ENCODE results near the gene WASHC4. TPM values are rescaled to one million over a fixed set of nuclear protein-coding genes. Genes with fewer than 3 reads are reported as not detected.

WASHC4 gene
- total RNA-seq, 2 experiments from 2014 or later, result 23.7 to 26.0 TPM

GRCh38 chr12:105100998-105101397, 6.5 kb upstream of the WASHC4 start:
- CTCF ChIA-PET, result interaction anchor here (1.6 kb wide), 1 partner anchor 719 kb away, joined by 3 read pairs; no protein-coding TSS in a partner anchor
- no peak overlapping the region for H3K27ac Mint-ChIP-seq
- DNase-seq, result no peak
- no peak overlapping the region for H3K4me3 Mint-ChIP-seq
- peaks cover 8% of the 10 kb centered on the region for H3K9me3 Mint-ChIP-seq
- peaks cover 7% of the 10 kb centered on the region for H3K27me3 Mint-ChIP-seq (ENCODE audit: low read depth)
- H3K36me3 Mint-ChIP-seq (ENCODE audit: low read depth), result peaks cover 3% of the 10 kb centered on the region
- intact Hi-C loops (cut with micrococcal nuclease), result no loop called here
- no peaks in the 10 kb centered on the region for H3K4me1 Mint-ChIP-seq (ENCODE audit: low read depth)

- H3K27me3 Mint-ChIP-seq (ENCODE audit: low read depth), result peaks cover 14% of the 10 kb centered on the region
- no peak overlapping the region for H3K27ac Mint-ChIP-seq
- CTCF ChIA-PET, result no interaction called here
- H3K4me1 Mint-ChIP-seq (ENCODE audit: low read depth), result peaks cover 8% of the 10 kb centered on the region
- H3K9me3 Mint-ChIP-seq, result peaks cover 3% of the 10 kb centered on the region
- DNase-seq, result no peak
- no peak overlapping the region for H3K4me3 Mint-ChIP-seq
- intact Hi-C loops (cut with micrococcal nuclease), result no loop called here
- no peaks in the 10 kb centered on the region for H3K36me3 Mint-ChIP-seq (ENCODE audit: low read depth)
Observed at GRCh38 chr12:105102673-105103072, 4.9 kb upstream of the WASHC4 start.

GRCh38 chr12:105104762-105105161, 2.8 kb upstream of the WASHC4 start:
- peaks cover 17% of the 10 kb centered on the region for H3K4me1 Mint-ChIP-seq (ENCODE audit: low read depth)

GRCh38 chr12:105106621-105107020, 910 bp upstream of the WASHC4 start:
- CTCF ChIA-PET, result no interaction called here
- Mint-ChIP-seq H3K27ac (no peak overlapping the region), H3K4me3 (peak overlapping the region; percentile 90), H3K36me3 (ENCODE audit: low read depth) (no peaks in the 10 kb centered on the region), H3K9me3 (peaks cover 3% of the 10 kb centered on the region), H3K27me3 (ENCODE audit: low read depth) (peaks cover 14% of the 10 kb centered on the region), H3K4me1 (ENCODE audit: low read depth) (peaks cover 28% of the 10 kb centered on the region)
- intact Hi-C loops (cut with micrococcal nuclease), result loop anchor here (1.0 to 5.0 kb wide), 11 partner anchors 22 to 1986 kb away; partner anchors contain the start of genes ALDH1L2, APPL2, CRY1 and NT5DC3
- no peak for DNase-seq

More at GRCh38 chr12:105104762-105105161, 2.8 kb upstream of the WASHC4 start:
- no peak for DNase-seq
- Mint-ChIP-seq H3K27me3 (ENCODE audit: low read depth) (peaks cover 14% of the 10 kb centered on the region), H3K36me3 (ENCODE audit: low read depth) (no peaks in the 10 kb centered on the region), H3K4me3 (no peak overlapping the region), H3K27ac (no peak overlapping the region), H3K9me3 (peaks cover 3% of the 10 kb centered on the region)
- intact Hi-C loops (cut with micrococcal nuclease), result loop anchor here (5.0 kb wide), 4 partner anchors 607 to 1262 kb away; partner anchors contain the start of genes NT5DC3, TCP11L2 and TDG
- CTCF ChIA-PET, result interaction anchor here (1.0 kb wide), 1 partner anchor 28 kb away, joined by 7 read pairs; no protein-coding TSS in a partner anchor

- DNase-seq, result no peak
- intact Hi-C loops (cut with micrococcal nuclease), result loop anchor here (1.0 to 5.0 kb wide), 11 partner anchors 23 to 1986 kb away; partner anchors contain the start of genes ALDH1L2, APPL2, CRY1 and NT5DC3
- Mint-ChIP-seq H3K4me3 (peak overlapping the region; percentile 90), H3K27ac (peak overlapping the region; percentile 91), H3K36me3 (ENCODE audit: low read depth) (peaks cover 3% of the 10 kb centered on the region), H3K9me3 (peaks cover 3% of the 10 kb centered on the region), H3K4me1 (ENCODE audit: low read depth) (peaks cover 31% of the 10 kb centered on the region), H3K27me3 (ENCODE audit: low read depth) (peaks cover 14% of the 10 kb centered on the region)
- CTCF ChIA-PET, result no interaction called here
Observed at GRCh38 chr12:105107171-105107493, 399 bp upstream of the WASHC4 start.

- Mint-ChIP-seq H3K27me3 (ENCODE audit: low read depth) (peaks cover 9% of the 10 kb centered on the region), H3K36me3 (ENCODE audit: low read depth) (peaks cover 10% of the 10 kb centered on the region), H3K4me1 (ENCODE audit: low read depth) (peaks cover 38% of the 10 kb centered on the region), H3K4me3 (peak overlapping the region; percentile 90), H3K27ac (no peak overlapping the region), H3K9me3 (peaks cover 3% of the 10 kb centered on the region)
- CTCF ChIA-PET, result no interaction called here
- intact Hi-C loops (cut with micrococcal nuclease), result loop anchor here (2.0 to 5.0 kb wide), 6 partner anchors 221 to 1267 kb away; partner anchors contain the start of genes C12orf75, NFYB, NT5DC3 and TCP11L2
- DNase-seq, result no peak
Observed at GRCh38 chr12:105109465-105110212, 2.1 kb downstream of the WASHC4 start.

GRCh38 chr12:105110851-105111250, 3.3 kb downstream of the WASHC4 start:
- no peak for DNase-seq
- Mint-ChIP-seq H3K27me3 (ENCODE audit: low read depth) (peaks cover 7% of the 10 kb centered on the region), H3K27ac (no peak overlapping the region), H3K9me3 (no peaks in the 10 kb centered on the region), H3K4me3 (no peak overlapping the region), H3K4me1 (ENCODE audit: low read depth) (peaks cover 38% of the 10 kb centered on the region), H3K36me3 (ENCODE audit: low read depth) (peaks cover 15% of the 10 kb centered on the region)
- intact Hi-C loops (cut with micrococcal nuclease), result no loop called here
- CTCF ChIA-PET, result no interaction called here

- Mint-ChIP-seq H3K27ac (no peak overlapping the region), H3K4me1 (ENCODE audit: low read depth) (peaks cover 31% of the 10 kb centered on the region), H3K4me3 (no peak overlapping the region), H3K36me3 (ENCODE audit: low read depth) (peaks cover 23% of the 10 kb centered on the region), H3K9me3 (no peaks in the 10 kb centered on the region), H3K27me3 (ENCODE audit: low read depth) (no peaks in the 10 kb centered on the region)
- CTCF ChIA-PET, result no interaction called here
- DNase-seq, result no peak
- intact Hi-C loops (cut with micrococcal nuclease), result no loop called here
Observed at GRCh38 chr12:105113094-105113493, 5.6 kb downstream of the WASHC4 start.

GRCh38 chr12:105116969-105117368, 9.4 kb downstream of the WASHC4 start:
- no peaks in the 10 kb centered on the region for H3K9me3 Mint-ChIP-seq
- H3K4me3 Mint-ChIP-seq, result no peak overlapping the region
- DNase-seq, result no peak
- CTCF ChIA-PET, result no interaction called here
- peaks cover 9% of the 10 kb centered on the region for H3K4me1 Mint-ChIP-seq (ENCODE audit: low read depth)
- H3K36me3 Mint-ChIP-seq (ENCODE audit: low read depth), result peaks cover 28% of the 10 kb centered on the region
- intact Hi-C loops (cut with micrococcal nuclease), result no loop called here
- no peaks in the 10 kb centered on the region for H3K27me3 Mint-ChIP-seq (ENCODE audit: low read depth)
- no peak overlapping the region for H3K27ac Mint-ChIP-seq

GRCh38 chr12:105120551-105120950, 13.0 kb downstream of the WASHC4 start:
- Mint-ChIP-seq H3K27me3 (ENCODE audit: low read depth) (no peaks in the 10 kb centered on the region), H3K36me3 (ENCODE audit: low read depth) (peaks cover 25% of the 10 kb centered on the region), H3K9me3 (no peaks in the 10 kb centered on the region), H3K27ac (no peak overlapping the region), H3K4me3 (no peak overlapping the region), H3K4me1 (ENCODE audit: low read depth) (peaks cover 5% of the 10 kb centered on the region)
- no peak for DNase-seq
- intact Hi-C loops (cut with micrococcal nuclease), result no loop called here
- CTCF ChIA-PET, result no interaction called here

- H3K36me3 Mint-ChIP-seq (ENCODE audit: low read depth), result peaks cover 25% of the 10 kb centered on the region
- no peaks in the 10 kb centered on the region for H3K27me3 Mint-ChIP-seq (ENCODE audit: low read depth)
- DNase-seq, result no peak
- no peak overlapping the region for H3K4me3 Mint-ChIP-seq
- H3K27ac Mint-ChIP-seq, result no peak overlapping the region
- CTCF ChIA-PET, result interaction anchor here (0.6 kb wide), 1 partner anchor 200 kb away, joined by 3 read pairs; no protein-coding TSS in a partner anchor
- intact Hi-C loops (cut with micrococcal nuclease), result no loop called here
- no peaks in the 10 kb centered on the region for H3K9me3 Mint-ChIP-seq
- peaks cover 9% of the 10 kb centered on the region for H3K4me1 Mint-ChIP-seq (ENCODE audit: low read depth)
Observed at GRCh38 chr12:105138248-105138647, 30.7 kb downstream of the WASHC4 start.

GRCh38 chr12:105141320-105141922, 33.9 kb downstream of the WASHC4 start:
- Mint-ChIP-seq H3K4me3 (no peak overlapping the region), H3K36me3 (ENCODE audit: low read depth) (peaks cover 22% of the 10 kb centered on the region), H3K9me3 (no peaks in the 10 kb centered on the region), H3K27ac (no peak overlapping the region), H3K4me1 (ENCODE audit: low read depth) (peaks cover 3% of the 10 kb centered on the region), H3K27me3 (ENCODE audit: low read depth) (no peaks in the 10 kb centered on the region)
- intact Hi-C loops (cut with micrococcal nuclease), result no loop called here
- CTCF ChIA-PET, result interaction anchor here (0.7 kb wide), 1 partner anchor 241 kb away, joined by 3 read pairs; no protein-coding TSS in a partner anchor
- no peak for DNase-seq
